Activated CD8-positive, alpha-beta memory T cell treated with anti-CD3 and anti-CD28 coated beads for 24 hours (primary cell): ENCODE measurements around the gene WIPI1.
"Not testable (repeated sequence)": the region's sequence is repeated elsewhere in the genome, so short reads cannot be mapped to it uniquely, and the experiment has no call there.

Experiments used
- DNase-seq: peaks from one replicate; pipeline ENCODE4 v3.0.0-alpha.2; 2020

Gene WIPI1

GRCh38 chr17:68413597-68414560 lies 43.4 kb downstream of the WIPI1 start:
- DNase-seq, result peak; percentile 72

- not testable (repeated sequence) for DNase-seq
Observed at GRCh38 chr17:68407656-68408055, 49.6 kb downstream of the WIPI1 start.

- DNase-seq, result not testable (repeated sequence)
Observed at GRCh38 chr17:68403837-68404236, 53.5 kb downstream of the WIPI1 start.

DNA sequence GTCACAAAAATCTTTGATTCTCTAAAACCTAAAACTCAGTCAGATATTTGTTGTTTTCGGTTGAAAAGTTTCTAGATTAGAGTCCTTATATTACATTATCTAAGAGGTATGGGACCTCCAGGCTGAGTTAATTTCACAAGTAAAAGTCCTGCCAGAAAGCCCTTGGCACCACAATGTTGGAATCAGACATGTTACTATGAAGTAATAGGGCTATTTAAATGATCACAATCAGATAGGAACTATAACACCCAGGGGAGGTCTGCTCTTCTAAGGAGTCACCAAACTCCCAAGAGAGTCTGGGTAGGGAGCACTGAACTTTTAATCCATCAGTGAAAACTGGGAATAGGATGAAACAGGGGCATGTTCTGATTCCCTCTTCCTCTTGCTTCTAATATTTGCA lies 54.2 kb downstream of the WIPI1 start:
- DNase-seq, result no peak

GRCh38 chr17:68401288-68401687 lies 56.0 kb downstream of the WIPI1 start:
- DNase-seq, result no peak

- DNase-seq, result no peak
Observed at GRCh38 chr17:68400404-68400735, 56.9 kb downstream of the WIPI1 start.

GRCh38 chr17:68399638-68400403 lies 57.5 kb downstream of the WIPI1 start:
- DNase-seq, result peak; percentile 64

DNA sequence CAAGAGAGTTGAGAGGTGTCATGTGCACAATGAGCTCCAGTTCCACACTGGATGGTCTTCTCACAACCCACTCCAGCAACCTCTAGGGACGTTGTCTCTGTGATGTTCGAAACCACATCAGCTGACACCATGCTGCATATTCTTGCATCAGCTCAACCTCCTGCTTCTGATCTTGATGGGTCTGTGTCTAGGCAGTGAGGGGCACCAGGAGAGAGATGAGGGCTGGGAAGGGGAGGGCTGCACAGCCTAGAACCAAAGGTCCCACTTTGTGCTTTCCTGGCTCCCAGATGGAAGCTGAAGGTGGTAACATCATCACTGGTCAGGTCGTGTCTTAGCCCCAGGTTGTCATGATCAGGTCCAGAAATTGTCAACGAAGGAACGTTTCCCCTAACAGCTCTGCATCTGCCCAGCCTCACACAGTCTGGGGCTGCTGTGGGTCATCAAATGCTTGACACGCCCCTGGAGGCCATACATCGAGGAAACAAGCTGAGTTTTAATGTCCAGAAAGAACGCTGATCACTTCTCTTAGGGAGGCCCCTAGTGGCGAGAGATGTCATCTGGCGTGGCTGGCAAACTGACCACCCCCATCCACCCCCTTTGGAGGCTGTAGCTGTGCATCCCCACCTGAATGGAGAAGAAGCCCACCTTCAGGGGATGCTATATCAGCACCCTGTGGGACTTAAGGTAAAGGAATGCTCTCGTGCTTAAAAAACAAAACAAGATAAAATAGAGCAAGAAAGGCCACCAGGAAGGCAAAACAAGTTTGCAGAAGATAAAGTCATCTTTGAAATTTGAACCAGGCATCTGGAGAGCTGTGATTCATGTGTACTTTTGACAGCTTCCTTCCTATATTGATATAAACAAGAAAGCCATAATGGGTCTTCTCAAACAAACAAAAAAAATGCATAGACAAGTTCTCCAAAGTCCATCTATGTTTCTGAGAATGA lies 58.3 kb downstream of the WIPI1 start:
- DNase-seq, result peak; percentile 73

DNA sequence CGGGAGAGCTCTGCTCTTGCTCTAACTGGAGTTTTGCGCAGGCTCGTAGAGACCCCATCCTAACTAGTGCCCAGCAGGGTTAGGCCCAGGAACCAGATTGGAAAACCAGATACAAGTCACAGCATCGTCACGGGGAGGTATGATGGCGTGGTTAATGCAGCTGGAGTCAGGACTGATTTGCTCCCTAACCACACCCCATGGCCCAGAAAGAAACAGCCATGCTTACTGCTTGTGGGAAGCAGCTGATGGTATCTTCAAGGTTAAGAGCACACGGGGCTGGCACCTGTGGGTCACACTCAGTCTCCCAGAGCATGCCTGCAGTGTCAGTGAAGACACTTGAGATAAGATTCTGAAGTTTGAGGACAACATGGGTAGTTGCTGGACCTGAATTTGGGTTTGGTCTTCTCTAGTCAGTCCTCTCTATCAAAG lies 60.2 kb downstream of the WIPI1 start:
- no peak for DNase-seq

DNA sequence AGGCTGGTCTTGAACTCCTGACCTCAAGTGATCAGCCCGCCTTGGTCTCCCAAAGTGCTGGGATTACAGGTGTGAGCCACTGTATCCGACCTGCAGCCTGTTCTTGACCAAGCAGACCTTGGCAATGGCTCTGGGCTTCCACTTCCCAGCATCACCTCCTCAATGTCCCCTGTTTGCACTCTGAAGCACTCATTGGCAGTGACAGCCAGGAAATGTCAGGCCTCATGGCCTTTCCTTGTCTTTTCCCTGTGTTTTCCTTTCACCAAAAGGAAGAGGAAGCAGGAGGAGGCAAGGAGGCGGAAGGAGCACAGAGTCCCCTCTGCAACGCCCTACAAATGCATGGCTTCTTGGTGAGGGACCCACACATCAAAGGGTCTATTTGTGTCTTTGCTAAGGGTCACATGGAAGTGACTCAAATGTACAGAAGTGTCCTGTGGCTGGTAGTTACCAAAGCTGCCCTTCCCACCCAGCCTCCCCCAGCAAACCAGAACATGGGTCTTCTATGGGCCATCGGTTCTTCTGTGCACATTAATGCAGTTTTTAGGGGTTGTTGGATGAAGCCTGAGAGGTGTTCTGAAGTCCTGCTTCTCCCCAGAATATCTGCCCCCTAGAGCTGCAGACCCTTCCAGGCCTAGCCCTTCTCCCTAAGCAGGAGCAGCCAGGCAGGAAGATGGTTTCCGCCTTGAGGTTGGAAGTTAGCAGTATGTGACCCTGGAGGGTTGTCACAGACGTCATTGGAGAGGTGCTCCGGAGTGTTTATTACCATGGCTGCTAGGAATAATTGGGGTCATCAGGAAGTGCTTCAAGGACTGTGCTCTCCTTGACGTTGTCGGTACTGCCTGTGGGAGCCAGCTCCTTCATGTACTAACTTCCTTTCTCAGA lies 60.8 kb downstream of the WIPI1 start:
- DNase-seq, result no peak

- no peak for DNase-seq
Observed at GRCh38 chr17:68394608-68395331, 62.5 kb downstream of the WIPI1 start.

GRCh38 chr17:68391561-68392268 lies 65.6 kb downstream of the WIPI1 start:
- DNase-seq, result peak; percentile 47

DNA sequence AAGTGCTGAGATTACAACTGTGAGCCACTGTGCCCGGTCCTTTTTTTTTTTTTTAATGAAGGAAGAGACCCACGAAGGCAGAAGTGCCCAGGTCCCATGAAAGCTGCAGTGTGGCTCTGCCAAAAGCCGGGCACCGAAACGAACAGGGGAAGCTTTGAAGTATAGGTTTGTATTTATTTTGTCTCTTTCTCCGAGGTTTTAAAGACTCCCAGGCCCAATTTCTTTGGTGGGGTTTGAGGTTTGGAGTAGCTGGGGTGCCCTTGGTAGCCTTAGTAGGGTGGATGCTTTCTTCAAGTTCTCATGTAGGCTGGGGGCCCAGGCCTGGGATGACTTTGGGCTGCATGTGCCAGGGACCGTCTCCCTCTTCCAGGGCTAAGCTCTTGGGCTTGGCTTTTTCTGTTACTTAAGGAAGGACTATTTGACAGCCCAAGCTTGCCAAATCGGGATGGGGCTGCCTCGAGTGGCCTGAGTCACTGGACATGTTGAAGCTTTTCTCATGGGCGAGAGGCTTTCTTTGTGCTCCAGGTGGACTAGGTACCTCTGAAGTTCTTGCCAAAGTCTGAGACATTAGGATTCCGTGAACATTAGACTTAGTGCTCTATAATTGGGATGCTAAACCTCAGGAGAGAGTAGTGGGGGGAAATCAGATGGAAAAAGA lies 66.3 kb downstream of the WIPI1 start:
- DNase-seq, result peak; percentile 47

GRCh38 chr17:68389041-68389440 lies 68.3 kb downstream of the WIPI1 start:
- DNase-seq, result peak; percentile 42

DNA sequence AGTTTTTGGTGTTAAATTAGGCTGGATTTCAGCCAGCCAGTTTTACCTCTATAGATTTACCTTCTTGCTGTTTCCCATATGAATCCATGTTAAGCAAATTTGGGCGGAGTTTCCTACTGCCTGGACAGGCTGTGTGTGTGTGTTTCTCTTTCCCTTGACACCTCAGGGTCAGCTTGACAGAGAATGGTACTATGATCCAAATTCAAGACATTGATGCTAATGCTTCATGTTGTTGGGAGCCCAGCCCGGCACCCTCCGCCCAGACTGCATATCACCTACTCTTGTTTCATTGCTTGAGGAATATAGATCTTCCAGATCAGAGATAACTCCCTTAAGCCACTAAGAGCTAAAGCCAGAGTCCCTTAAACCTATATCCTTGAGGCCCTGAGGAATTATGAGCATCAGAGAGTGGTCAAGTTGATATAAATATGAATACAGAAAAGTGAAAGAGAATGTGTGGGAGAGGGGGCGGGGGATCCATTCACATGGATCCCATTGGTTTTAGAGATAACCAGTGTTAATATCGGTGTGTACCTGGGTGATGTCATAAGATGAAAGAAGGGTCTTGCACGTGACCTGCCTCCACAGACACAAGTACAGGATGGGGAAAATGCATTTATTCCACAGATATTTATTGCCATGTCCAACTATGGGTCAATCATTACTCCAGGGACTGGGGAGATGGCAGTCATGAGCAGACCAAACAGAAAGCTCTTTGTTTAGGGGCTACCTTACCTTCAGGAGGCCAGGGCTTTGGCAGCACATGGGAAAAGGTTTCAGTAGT lies 69.7 kb downstream of the WIPI1 start:
- no peak for DNase-seq

- no peak for DNase-seq
Observed at GRCh38 chr17:68385490-68386215, 71.6 kb downstream of the WIPI1 start.

DNA sequence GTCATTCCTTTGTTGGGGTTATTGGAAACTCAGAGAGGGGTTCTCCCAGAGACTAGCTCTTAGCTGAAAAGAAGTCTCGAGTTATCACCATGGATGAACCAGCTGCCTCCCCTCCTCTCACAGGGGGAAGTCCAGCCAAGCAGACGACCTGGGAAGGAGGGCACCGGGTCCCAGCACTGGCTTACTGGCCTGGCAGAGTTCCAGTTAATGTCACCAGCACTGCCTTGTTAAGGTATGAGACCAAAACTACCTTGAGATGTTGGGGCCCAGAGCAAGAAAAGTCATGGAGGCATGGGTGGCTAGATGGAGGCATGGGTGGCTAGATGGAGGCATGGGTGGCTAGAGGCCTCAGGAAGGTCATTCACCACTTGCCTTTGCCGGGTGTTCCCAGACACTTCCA lies 72.4 kb downstream of the WIPI1 start:
- DNase-seq, result no peak

DNA sequence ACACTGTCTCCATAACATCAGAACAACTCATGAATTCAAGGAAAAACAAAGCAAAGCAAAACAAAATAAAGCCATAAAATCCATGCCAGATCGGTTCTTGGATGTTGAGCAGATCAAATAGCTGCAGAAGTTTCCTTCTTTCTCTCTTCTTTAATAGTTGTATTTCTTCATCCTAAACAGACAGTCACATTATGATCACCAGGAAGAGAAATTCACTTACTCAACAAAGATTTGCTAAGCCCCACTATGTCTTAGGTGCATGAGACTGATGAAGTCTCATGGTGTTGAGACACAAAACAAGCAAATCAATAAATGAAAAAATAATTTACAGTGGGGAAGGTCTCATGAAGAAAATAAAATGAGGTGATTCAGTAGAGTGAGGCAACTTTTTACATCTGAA lies 72.8 kb downstream of the WIPI1 start:
- no peak for DNase-seq
